Measurements from ENCODE around the gene LCP2. TPM values are rescaled to one million over a fixed set of nuclear protein-coding genes. Genes with fewer than 3 reads are reported as not detected.

The LCP2 gene
- total RNA-seq, 4 donors from 2014 or later = 27.5 to 53.8 (median 47.3) TPM

DNA sequence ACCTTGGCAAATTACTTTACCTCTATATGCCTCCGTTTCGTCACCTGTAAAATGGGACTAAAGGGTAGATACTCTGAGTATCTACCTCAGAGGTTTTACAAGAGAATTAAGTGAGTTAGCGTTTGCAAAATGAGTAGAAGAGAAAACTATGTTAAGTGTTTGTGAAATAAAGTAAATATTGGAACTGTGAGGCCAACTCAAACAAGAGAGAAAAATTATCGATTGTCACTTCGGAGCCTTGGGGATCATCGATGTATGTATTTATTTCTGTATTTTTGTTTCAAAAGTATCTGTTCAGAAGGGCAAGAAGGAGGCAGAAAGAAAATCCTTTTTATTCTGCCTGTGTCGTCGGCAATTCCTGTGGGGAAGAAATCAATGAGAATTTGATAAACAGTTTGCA is 90.6 kb downstream of the LCP2 start:
- H3K9me3 ChIP-seq = no peaks in the 10 kb centered on the region
- no peak overlapping the region for H3K27ac ChIP-seq
- H3K36me3 ChIP-seq = no peaks in the 10 kb centered on the region
- no peak overlapping the region for H3K4me3 ChIP-seq
- no peaks in the 10 kb centered on the region for H3K4me1 ChIP-seq
- DNase-seq (ENCODE audit: low spot score in 2 of 2) = no peak
- TF ChIP-seq EP300 (IDR thresholded peaks at IDR 0.05) = no peak
- TF ChIP-seq POLR2A (IDR thresholded peaks at IDR 0.05) = no peak
- no peak for TF ChIP-seq CTCF (IDR thresholded peaks at IDR 0.05)
- 91 to 96% methylated on average over 8 of the region's 8 CpGs for WGBS, 2 donors
- no peaks in the 10 kb centered on the region for H3K27me3 ChIP-seq

- Histone ChIP-seq H3K27me3 (no peaks in the 10 kb centered on the region), H3K27ac (no peak overlapping the region), H3K4me3 (no peak overlapping the region), H3K4me1 (no peaks in the 10 kb centered on the region), H3K9me3 (no peaks in the 10 kb centered on the region), H3K36me3 (no peaks in the 10 kb centered on the region)
- WGBS, 2 donors = 33 to 51% methylated on average over 3 of the region's 3 CpGs
- no peak for TF ChIP-seq CTCF (IDR thresholded peaks at IDR 0.05)
- no peak for TF ChIP-seq EP300 (IDR thresholded peaks at IDR 0.05)
- no peak for TF ChIP-seq POLR2A (IDR thresholded peaks at IDR 0.05)
- DNase-seq (ENCODE audit: low spot score in 2 of 2) = no peak
Measured at GRCh38 chr5:170206216-170206615, 91.4 kb downstream of the LCP2 start.

- Histone ChIP-seq H3K4me3 (no peak overlapping the region), H3K36me3 (no peaks in the 10 kb centered on the region), H3K27me3 (no peaks in the 10 kb centered on the region), H3K27ac (no peak overlapping the region), H3K4me1 (no peaks in the 10 kb centered on the region), H3K9me3 (no peaks in the 10 kb centered on the region)
- 80 to 84% methylated on average over 5 of the region's 5 CpGs for WGBS, 2 donors
- no peak for TF ChIP-seq POLR2A (IDR thresholded peaks at IDR 0.05)
- TF ChIP-seq EP300 (IDR thresholded peaks at IDR 0.05) = no peak
- no peak for TF ChIP-seq CTCF (IDR thresholded peaks at IDR 0.05)
- no peak for DNase-seq (ENCODE audit: low spot score in 2 of 2)
Measured at GRCh38 chr5:170204202-170204601, 93.4 kb downstream of the LCP2 start.

- no peak overlapping the region for H3K27ac ChIP-seq
- H3K4me1 ChIP-seq = no peaks in the 10 kb centered on the region
- no peaks in the 10 kb centered on the region for H3K9me3 ChIP-seq
- no peak overlapping the region for H3K4me3 ChIP-seq
- no peak for TF ChIP-seq EP300 (IDR thresholded peaks at IDR 0.05)
- TF ChIP-seq CTCF (IDR thresholded peaks at IDR 0.05) = no peak
- TF ChIP-seq POLR2A (IDR thresholded peaks at IDR 0.05) = no peak
- 71 to 72% methylated on average over 2 of the region's 2 CpGs for WGBS, 2 donors
- DNase-seq (ENCODE audit: low spot score in 2 of 2) = no peak
- H3K36me3 ChIP-seq = no peaks in the 10 kb centered on the region
- H3K27me3 ChIP-seq = no peaks in the 10 kb centered on the region
Measured at GRCh38 chr5:170202117-170202516, 95.5 kb downstream of the LCP2 start.

DNA sequence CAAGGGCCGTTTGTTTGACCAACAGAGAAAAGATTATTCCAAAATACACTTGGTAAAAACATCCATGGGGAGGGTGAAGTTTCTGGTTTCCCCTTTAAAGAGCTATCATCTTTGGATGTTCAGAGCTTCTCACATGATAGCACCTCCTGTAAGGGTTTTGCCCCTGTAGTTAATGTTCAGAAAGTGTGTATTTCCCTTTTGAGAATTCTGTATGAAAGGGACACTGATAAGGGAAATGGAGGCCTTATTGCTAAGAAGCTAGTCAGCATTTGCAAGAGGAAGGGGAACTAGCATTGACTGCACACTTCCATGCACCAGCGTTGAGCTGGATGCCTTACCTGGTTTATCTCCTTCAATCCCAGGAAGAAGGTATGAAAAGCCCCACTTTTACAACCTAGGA is 96.3 kb downstream of the LCP2 start:
- H3K36me3 ChIP-seq = no peaks in the 10 kb centered on the region
- H3K4me3 ChIP-seq = no peak overlapping the region
- H3K4me1 ChIP-seq = no peaks in the 10 kb centered on the region
- 61 to 64% methylated on average over 2 of the region's 2 CpGs for WGBS, 2 donors
- no peak overlapping the region for H3K27ac ChIP-seq
- no peak for DNase-seq (ENCODE audit: low spot score in 2 of 2)
- H3K27me3 ChIP-seq = no peaks in the 10 kb centered on the region
- H3K9me3 ChIP-seq = no peaks in the 10 kb centered on the region
- TF ChIP-seq POLR2A (IDR thresholded peaks at IDR 0.05) = no peak
- no peak for TF ChIP-seq CTCF (IDR thresholded peaks at IDR 0.05)
- no peak for TF ChIP-seq EP300 (IDR thresholded peaks at IDR 0.05)

All from tibial nerve (tissue), 4 donors.